Thoracic aorta (tissue), 2 donors: ENCODE measurements around the gene SLC44A1. TPM values are rescaled to one million over a fixed set of nuclear protein-coding genes. Genes with fewer than 3 reads are reported as not detected.

Experiments
- ATAC-seq: fragments of 150-250 bp; one replicate; pipeline ENCODE4 v1.8.0; 2017; ENCODE audit warnings: low read depth; ENCODE audit not compliant: insufficient number of reproducible peaks, low FRiP score
- DNase-seq: peaks from one replicate; pipeline ENCODE4 v3.0.0-alpha.2; 2020; ENCODE audit warnings: low spot score
- H3K27ac ChIP-seq, 2 donors: fragments of 200-600 bp; sonication (generic); 1 replicate in 1 of 2; 2 replicates in 1 of 2; pipeline ENCODE4 v1.5.1; 2016; ENCODE audit warnings: mild to moderate bottlenecking in 2 of 2, moderate library complexity in 2 of 2
- H3K27me3 ChIP-seq: fragments of 200-600 bp; sonication (generic); replicated peaks from 2 replicates; pipeline ENCODE4 v1.6.0; 2016; ENCODE audit warnings: mild to moderate bottlenecking; ENCODE audit not compliant: insufficient read depth
- H3K36me3 ChIP-seq: fragments of 200-600 bp; sonication (generic); one replicate; pipeline ENCODE4 v1.5.1; 2016
- H3K4me1 ChIP-seq, 2 donors: fragments of 200-600 bp; sonication (generic); 1 replicate in 1 of 2; 2 replicates in 1 of 2; pipeline versions ENCODE4 v1.5.1 to v1.6.0; 2016; ENCODE audit warnings: low read depth in 2 of 2, mild to moderate bottlenecking in 1 of 2; ENCODE audit not compliant: control insufficient read depth in 1 of 2
- H3K4me3 ChIP-seq: fragments of 200-600 bp; sonication (generic); 2 replicates; pipeline ENCODE4 v1.5.1; 2016; ENCODE audit warnings: mild to moderate bottlenecking
- H3K9me3 ChIP-seq: fragments of 200-600 bp; sonication (generic); 2 replicates; pipeline ENCODE4 v1.5.1; 2016
- CTCF ChIP-seq: fragments of 200-600 bp; sonication (generic); IDR thresholded peaks from one replicate; pipeline ENCODE4 v1.5.1; 2019; ENCODE audit warnings: antibody characterized with exemption
- total RNA-seq, 2 donors: library from RNA; depleted of rRNA; stranded (reverse); fragments of >200 nt; gene quantifications; one replicate each; pipeline versions ENCODE4 v1.1.0 to v1.2.3, GENCODE V29; 2016

The SLC44A1 gene
- total RNA-seq, 2 donors from 2014 or later: 33.9 to 58.8 TPM

DNA sequence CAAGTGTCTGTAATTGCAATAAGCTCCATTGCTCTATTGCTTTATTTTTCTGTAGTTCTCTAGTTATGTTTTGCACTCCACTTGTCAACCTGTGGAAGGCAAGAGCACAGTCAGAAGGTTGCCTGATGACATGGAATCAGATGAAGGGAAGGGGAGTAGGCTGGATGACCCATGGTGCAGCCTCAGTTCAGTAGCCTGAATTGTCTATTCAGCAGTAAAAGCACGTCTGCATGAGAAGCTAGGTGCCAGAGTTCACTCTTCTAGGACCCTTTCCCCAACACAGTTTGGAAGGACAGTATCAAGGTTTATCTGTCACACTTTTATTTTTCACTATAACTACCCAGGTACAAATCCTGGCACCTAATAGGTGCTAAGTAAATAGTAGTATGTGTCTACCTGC is 39.3 kb downstream of the SLC44A1 start:
- no peaks in the 10 kb centered on the region for H3K9me3 ChIP-seq
- DNase-seq: no peak
- H3K27me3 ChIP-seq: no peaks in the 10 kb centered on the region
- no peak overlapping the region for H3K27ac ChIP-seq
- H3K4me3 ChIP-seq: no peak overlapping the region
- no peak for ATAC-seq
- no peak for TF ChIP-seq CTCF
- H3K4me1 ChIP-seq: peaks cover 0 to 3% of the 10 kb centered on the region in 2 donors
- no peaks in the 10 kb centered on the region for H3K36me3 ChIP-seq

DNA sequence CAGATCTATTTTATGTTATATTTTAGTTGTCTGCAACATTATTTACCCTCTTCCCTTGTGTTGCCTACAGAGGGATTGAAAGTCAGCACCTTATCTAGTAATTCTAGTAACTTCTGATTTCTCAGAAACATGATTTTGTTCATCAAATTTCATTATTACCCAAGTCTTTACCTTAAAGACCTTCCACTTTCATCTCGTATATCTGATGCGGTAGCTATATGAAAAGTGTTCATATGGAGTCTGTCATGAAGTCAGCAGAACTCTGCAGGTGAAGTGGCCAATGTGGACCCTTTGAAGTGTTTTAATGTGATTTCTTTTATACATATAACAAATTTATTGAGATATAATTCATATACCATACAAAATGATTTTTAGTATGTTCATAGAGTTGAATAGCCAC is 40.0 kb downstream of the SLC44A1 start:
- no peaks in the 10 kb centered on the region for H3K4me1 ChIP-seq
- no peak overlapping the region for H3K4me3 ChIP-seq
- H3K9me3 ChIP-seq: no peaks in the 10 kb centered on the region
- H3K36me3 ChIP-seq: no peaks in the 10 kb centered on the region
- TF ChIP-seq CTCF: no peak
- no peak overlapping the region for H3K27ac ChIP-seq
- DNase-seq (no peak), ATAC-seq (no peak)
- H3K27me3 ChIP-seq: no peaks in the 10 kb centered on the region

GRCh38 chr9:105286098-105286497 is 41.6 kb downstream of the SLC44A1 start:
- no peak overlapping the region for H3K4me3 ChIP-seq
- no peaks in the 10 kb centered on the region for H3K27me3 ChIP-seq
- DNase-seq: no peak
- TF ChIP-seq CTCF: no peak
- H3K9me3 ChIP-seq: no peaks in the 10 kb centered on the region
- H3K36me3 ChIP-seq: no peaks in the 10 kb centered on the region
- H3K27ac ChIP-seq: no peak overlapping the region
- H3K4me1 ChIP-seq: no peaks in the 10 kb centered on the region
- no peak for ATAC-seq

DNA sequence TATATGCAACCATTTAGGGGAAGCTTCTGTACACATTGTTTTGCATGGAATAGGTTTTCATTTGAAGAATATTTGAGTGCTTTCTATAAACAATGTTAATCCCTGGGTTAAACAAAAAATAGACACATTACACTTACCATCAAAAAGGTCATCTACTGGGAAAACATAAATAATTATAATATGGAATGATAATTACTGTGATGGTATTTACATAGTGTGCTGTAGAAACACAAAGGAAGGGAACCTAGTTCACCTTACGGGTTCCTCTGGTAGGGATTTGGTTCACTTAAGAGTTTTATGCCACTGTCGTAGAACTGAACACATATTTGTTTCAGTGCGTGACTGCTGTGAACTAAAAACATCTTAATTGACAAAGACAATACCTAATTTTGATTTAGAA is 44.9 kb downstream of the SLC44A1 start:
- H3K27me3 ChIP-seq: no peaks in the 10 kb centered on the region
- no peak for DNase-seq
- H3K27ac ChIP-seq: no peak overlapping the region
- no peak overlapping the region for H3K4me3 ChIP-seq
- ATAC-seq: no peak
- peaks cover 0 to 10% of the 10 kb centered on the region in 2 donors for H3K4me1 ChIP-seq
- H3K36me3 ChIP-seq: no peaks in the 10 kb centered on the region
- H3K9me3 ChIP-seq: no peaks in the 10 kb centered on the region
- TF ChIP-seq CTCF: no peak

DNA sequence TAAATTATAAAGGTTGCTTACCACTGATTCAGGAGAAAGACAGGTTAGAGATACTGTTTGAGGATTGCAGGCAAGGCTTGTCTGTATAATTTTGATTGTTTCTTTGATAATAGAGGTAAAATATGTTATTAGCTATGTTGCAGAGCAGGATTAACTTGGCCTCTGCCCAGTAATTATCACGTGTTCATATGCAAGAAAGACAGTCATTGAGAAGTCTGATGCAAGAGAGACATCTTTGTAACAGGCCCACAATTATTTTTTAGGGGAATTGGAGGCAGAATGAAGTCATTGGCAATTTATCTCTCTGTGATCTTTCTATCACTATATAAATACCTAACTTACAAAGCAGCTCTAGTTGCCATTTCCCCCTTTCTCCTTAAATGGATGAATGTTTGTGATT is 46.0 kb downstream of the SLC44A1 start:
- Histone ChIP-seq H3K9me3 (no peaks in the 10 kb centered on the region), H3K4me3 (no peak overlapping the region), H3K27ac (no peak overlapping the region), H3K36me3 (no peaks in the 10 kb centered on the region), H3K27me3 (no peaks in the 10 kb centered on the region), H3K4me1 (peaks cover 0 to 10% of the 10 kb centered on the region in 2 donors)
- TF ChIP-seq CTCF: no peak
- DNase-seq (no peak), ATAC-seq (no peak)
